Testis (tissue), 2 donors: ENCODE results near the gene VPS36.

ENCODE experiments used
- CTCF ChIP-seq, 3 experiments: fragments of 450-650 bp in 2 of 3; fragments of 200-600 bp in 1 of 3; sonication (generic) in 1 of 3; IDR thresholded peaks; one replicate each; pipeline ENCODE4 v1.5.1; 2016 to 2019; ENCODE audit warnings: antibody characterized with exemption in 3 of 3, mild to moderate bottlenecking in 2 of 3, moderate library complexity in 1 of 3
- POLR2A ChIP-seq: fragments of 450-650 bp; IDR thresholded peaks from one replicate; pipeline ENCODE4 v1.6.1; 2017; ENCODE audit warnings: antibody characterized with exemption, mild to moderate bottlenecking, moderate library complexity

GRCh38 chr13:52451135-52451804, 836 bp upstream of the VPS36 start:
- TF ChIP-seq POLR2A (no peak), CTCF (IDR thresholded peaks at IDR 0.05) (no peak)
